ENCODE results near the gene METRNL. TPM values are rescaled to one million over a fixed set of nuclear protein-coding genes. Genes with fewer than 3 reads are reported as not detected.
"Not testable (repeated sequence)": the region's sequence is repeated elsewhere in the genome, so short reads cannot be mapped to it uniquely, and the experiment has no call there.

The METRNL gene
- total RNA-seq, 1 experiment from 2014 or later, result 32.0 TPM

DNA sequence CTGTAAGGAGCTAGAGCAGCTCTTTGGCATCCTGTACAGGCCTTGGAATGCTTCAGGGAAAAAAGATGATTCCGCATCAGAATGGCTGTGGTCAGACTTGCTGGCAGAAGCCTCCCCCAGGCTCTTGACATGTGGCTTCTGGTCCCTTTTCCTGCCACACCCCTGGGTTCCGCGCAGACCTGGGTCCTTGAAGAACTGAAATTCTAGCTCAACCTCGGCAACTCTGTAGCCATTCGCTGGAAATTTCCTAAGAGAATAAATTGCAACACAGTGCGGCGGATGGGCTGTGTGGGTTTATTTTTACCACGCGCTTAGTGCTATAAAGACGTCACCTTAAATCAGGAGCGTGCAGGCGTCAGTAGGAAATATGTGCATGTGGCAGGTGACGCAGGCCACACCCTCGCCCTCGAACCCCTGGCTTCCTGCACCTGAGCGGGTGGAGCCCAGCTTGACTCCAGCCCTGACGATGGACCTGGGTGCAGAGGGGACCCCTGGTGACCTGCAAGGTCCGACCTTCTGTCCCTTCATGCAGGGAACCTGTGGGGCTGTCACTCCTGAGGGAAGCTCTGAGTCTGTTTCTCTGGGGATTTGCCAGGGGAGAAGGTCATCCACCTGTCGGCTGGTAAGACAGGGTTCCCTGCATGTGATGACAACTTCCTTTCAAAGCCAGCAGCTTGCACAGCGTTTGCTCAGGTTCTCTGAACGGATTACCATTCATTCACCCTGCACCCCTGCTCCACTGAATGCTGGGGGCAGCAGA is 46.3 kb downstream of the METRNL start:
- DNase-seq, result peak; percentile 58

DNA sequence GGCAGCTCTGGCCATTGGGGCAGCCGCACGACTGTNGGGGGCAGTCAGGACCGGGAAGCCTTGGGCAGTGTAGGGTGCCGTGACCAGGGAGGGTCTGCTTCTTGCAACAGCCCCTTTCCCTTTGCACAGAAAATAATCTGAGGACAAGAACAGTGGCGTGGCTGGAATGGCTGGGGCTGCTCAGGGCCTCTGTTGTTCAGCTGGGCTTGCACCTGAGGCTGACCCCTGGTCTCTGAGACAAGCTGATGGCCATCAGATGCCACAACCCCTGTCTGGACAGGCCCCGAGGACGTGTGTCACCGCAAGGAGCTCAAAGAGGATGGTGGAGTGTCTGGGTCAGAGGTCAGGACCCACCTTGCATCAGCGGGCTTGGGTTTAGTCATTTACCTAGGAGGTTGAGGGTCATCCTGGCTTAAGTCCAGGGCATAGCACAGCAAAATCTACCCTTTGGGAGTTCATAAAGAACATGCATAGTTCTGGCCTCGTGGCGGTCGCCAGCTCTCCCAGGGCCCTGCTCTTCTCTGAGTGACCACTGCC is 46.9 kb downstream of the METRNL start:
- peak; percentile 45 for DNase-seq
- no peaks in the 10 kb centered on the region for H3K36me3 ChIP-seq (replicated peaks; ENCODE audit: control insufficient read depth, insufficient read depth, low read length)
- H3K4me3 ChIP-seq (ENCODE audit: insufficient read depth, low read depth, low read length), result no peak overlapping the region
- peaks cover 7% of the 10 kb centered on the region for H3K27me3 ChIP-seq (ENCODE audit: control insufficient read depth, insufficient read depth, low read length)

More for the DNA sequence above, 46.3 kb downstream of the METRNL start:
- Histone ChIP-seq H3K4me3 (ENCODE audit: insufficient read depth, low read depth, low read length) (no peak overlapping the region), H3K27me3 (ENCODE audit: control insufficient read depth, insufficient read depth, low read length) (peaks cover 7% of the 10 kb centered on the region), H3K36me3 (replicated peaks; ENCODE audit: control insufficient read depth, insufficient read depth, low read length) (no peaks in the 10 kb centered on the region)

DNA sequence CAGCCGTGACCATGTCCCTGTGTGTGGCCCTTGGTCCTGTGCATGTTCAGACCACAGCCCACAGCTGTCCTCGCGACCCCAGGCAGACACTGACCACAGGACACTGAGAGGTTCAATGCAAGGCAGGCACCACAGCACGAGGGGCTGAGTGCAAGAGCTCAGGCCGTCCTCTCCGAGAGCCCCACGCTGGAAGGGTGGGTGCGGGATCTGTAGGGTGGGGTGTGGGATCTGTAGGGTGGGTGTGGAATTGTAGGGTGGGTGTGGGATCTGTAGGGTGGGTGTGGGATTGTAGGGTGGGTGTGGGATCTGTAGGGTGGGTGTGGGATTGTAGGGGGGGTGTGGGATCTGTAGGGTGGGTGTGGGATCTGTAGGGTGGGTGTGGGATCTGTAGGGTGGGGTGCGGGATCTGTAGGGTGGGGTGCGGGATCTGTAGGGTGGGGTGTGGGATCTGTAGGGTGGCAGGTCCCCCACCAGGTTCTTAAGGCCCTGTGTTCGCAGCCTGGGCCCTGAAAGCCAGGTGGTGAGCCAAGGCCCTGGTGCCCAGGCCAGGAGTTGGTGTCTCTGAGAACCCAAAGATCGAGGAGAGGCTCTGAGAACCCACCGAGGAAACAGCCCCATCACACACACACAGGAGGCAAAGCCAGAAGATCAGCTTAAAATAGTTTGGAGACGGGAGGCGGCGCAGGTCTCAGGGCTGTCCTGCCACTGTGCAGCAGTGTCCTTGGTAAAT is 48.2 kb downstream of the METRNL start:
- Histone ChIP-seq H3K36me3 (replicated peaks; ENCODE audit: control insufficient read depth, insufficient read depth, low read length) (no peaks in the 10 kb centered on the region), H3K4me3 (ENCODE audit: insufficient read depth, low read depth, low read length) (no peak overlapping the region), H3K27me3 (ENCODE audit: control insufficient read depth, insufficient read depth, low read length) (no peaks in the 10 kb centered on the region)
- peak; percentile 55 for DNase-seq

DNA sequence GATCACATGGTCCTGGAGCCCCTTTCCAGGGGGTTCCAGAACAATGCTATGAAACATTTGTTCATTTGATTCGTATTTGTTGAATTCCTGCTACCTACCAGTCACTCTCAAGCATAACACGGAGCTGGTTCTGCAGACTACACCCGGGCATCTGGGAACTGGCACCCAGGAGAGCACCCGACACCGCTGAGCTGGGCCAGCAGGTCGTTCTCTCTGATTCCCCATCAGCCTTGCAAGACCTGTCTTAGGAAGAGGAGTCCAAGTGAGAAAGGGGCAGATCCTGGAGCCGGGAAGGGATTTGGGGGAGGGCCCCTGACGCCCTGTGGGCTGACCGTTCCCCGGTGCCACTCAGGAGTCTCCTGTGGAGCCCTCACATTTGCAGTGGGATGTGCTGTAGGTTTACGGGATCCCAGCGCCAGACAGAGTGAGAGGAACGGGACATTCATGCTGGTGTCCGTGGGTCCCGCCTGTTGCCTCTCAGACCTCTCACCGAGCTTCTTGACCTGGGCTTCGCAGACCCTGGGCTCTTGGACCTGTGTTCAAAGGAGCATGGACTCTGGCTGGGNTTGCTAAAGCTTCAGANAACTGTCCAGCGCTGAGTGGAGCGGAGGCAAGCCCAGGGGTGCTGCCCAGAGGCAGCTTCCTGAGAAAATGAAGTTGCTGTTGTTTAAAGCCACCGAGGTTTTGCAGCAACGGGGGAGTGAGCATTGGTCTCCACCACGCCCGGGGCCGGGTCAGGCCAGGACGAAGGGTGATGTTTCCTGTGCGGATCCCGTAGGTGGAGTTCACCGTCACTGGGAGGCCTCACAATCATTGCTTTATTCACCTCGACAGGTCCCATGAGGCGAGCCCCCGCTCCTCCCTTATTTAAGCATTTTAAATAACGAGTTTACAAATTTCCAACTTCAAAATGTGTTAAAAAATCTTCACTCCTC is 49.2 kb downstream of the METRNL start:
- DNase-seq, result peak; percentile 37
- Histone ChIP-seq H3K36me3 (replicated peaks; ENCODE audit: control insufficient read depth, insufficient read depth, low read length) (no peaks in the 10 kb centered on the region), H3K4me3 (ENCODE audit: insufficient read depth, low read depth, low read length) (no peak overlapping the region), H3K27me3 (ENCODE audit: control insufficient read depth, insufficient read depth, low read length) (no peaks in the 10 kb centered on the region)

DNA sequence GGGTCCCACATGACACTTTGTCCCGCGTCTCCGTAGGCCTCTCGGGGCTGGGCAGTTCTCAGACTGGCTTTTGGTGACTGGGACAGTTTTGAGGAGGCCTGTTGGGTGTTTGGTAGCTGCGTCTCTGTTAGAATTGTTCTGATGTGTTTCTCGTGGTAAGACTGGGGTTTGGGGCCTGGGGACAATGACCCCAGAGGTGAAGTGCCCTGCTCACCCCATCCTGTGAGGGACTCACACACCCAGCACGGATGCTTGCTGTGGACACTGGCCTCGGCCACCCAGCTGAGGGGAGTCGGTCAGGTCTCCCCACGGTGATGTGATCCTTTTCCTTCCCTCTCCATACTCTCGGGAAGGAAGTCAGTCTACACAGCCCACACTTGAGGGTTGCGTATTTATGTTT is 50.3 kb downstream of the METRNL start:
- DNase-seq, result no peak
- H3K27me3 ChIP-seq (ENCODE audit: control insufficient read depth, insufficient read depth, low read length), result no peaks in the 10 kb centered on the region

DNA sequence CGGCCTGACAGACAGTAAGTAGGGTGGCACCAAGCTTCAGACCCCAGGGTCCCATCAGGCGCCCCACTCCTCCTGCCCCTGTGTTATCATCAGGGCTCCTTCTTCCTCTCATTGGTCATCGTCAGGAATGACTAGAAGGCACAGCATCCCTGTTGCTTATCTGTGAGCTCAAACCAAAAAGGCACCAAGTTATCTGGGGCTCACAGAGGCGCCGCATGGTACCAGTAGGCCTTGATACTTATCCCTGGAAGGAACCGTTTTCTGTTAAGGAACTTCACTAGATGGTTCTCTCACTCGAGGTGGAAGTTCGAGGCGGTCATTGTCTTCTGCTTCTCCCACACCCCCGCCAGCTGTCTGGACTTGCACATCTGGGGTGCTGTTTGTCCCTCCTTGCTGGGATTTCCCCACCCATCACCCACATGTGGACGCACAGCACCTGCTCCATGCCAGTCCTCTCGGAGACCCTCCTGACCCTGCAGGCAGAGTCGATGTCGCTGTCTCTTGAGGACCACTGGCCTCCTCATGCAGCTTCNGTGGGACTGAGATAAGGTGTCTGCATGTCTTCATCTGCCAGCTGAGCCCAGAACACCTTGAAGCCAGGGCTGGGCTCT is 52.1 kb downstream of the METRNL start:
- H3K4me3 ChIP-seq (ENCODE audit: insufficient read depth, low read depth, low read length), result no peak overlapping the region
- no peaks in the 10 kb centered on the region for H3K36me3 ChIP-seq (replicated peaks; ENCODE audit: control insufficient read depth, insufficient read depth, low read length)
- no peaks in the 10 kb centered on the region for H3K27me3 ChIP-seq (ENCODE audit: control insufficient read depth, insufficient read depth, low read length)
- DNase-seq, result no peak

More for the DNA sequence above, 50.3 kb downstream of the METRNL start:
- H3K4me3 ChIP-seq (ENCODE audit: insufficient read depth, low read depth, low read length), result no peak overlapping the region
- H3K36me3 ChIP-seq (replicated peaks; ENCODE audit: control insufficient read depth, insufficient read depth, low read length), result no peaks in the 10 kb centered on the region

DNA sequence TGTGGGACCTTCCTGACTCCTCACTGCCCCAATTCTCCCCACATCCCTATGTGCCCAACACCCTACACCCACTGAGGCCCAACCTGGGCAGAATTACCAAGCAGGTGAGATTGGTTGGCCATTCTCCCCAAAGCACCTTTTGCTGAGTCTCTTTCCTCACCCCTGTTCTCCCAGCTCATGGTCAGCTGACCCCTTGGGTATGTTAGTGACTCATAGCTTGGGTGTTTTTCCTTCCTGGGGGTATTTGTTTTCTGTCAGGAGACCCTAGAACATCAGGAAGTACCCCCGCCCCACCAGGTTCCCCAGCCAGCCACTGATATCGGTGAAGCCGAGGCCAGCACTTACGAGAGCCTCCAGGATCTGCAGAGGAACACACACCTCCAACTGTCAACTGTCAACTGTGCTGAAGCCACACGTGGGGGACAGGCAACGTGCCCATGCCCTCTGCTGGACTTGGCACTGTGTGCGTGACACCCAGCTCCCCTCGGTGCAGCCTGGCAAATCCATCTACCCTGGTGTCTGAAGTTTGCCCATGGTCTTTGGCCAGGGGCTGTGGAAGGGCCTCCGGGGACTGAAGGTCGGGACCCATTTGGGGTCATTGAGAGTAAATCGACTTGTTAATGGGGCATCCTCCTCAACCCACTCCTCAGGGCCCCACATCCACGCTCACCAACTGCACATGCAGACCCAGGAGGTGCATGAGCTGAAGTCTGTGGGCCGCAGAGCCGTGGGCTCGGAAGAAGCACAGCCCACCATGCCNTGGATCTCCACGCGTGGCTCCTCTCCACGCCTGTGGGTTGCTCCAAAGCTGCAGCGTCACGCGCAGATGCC is 53.1 kb downstream of the METRNL start:
- Histone ChIP-seq H3K27me3 (ENCODE audit: control insufficient read depth, insufficient read depth, low read length) (no peaks in the 10 kb centered on the region), H3K36me3 (replicated peaks; ENCODE audit: control insufficient read depth, insufficient read depth, low read length) (no peaks in the 10 kb centered on the region), H3K4me3 (ENCODE audit: insufficient read depth, low read depth, low read length) (no peak overlapping the region)
- DNase-seq, result no peak

DNA sequence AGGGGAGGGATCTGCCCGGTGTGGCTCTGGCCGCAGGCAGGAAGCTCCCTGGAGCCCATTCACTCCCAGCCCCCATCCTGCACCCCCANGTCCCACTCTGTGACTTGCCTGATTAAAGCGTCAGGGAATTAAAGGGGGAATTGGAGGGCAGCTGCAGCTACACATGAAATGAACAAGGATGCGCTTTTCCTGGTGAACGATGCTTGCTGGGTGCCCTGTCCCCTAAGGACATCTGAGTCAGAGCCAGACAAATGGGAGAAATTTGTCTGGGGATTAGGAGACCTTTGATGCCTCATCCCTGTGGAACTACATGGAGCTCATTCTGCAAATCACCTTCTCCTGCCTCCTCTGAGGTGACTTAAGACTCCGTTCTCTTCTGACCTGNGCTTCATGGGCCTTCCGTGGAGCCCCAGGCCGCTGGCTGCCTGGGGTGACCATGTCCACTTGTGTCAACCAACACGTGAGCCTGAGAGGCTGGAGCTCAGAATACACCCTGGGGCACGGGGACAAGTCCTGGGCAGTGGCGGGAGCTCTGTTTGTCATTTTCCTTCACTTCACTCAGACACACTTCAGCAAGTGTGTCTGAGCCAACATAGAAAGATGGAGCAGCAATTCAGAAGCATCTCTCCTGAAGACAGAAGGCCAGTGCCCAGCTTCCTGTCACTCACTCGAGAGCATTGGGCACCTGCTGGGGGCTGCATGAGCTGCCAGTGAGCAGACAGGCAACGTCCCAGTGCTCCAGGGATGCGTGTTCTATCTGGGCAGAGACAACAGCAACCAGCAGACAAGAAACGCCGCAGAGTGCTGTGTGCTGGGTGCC is 54.1 kb downstream of the METRNL start:
- no peaks in the 10 kb centered on the region for H3K36me3 ChIP-seq (replicated peaks; ENCODE audit: control insufficient read depth, insufficient read depth, low read length)
- peak; percentile 33 for DNase-seq
- H3K27me3 ChIP-seq (ENCODE audit: control insufficient read depth, insufficient read depth, low read length), result no peaks in the 10 kb centered on the region
- H3K4me3 ChIP-seq (ENCODE audit: insufficient read depth, low read depth, low read length), result no peak overlapping the region

DNA sequence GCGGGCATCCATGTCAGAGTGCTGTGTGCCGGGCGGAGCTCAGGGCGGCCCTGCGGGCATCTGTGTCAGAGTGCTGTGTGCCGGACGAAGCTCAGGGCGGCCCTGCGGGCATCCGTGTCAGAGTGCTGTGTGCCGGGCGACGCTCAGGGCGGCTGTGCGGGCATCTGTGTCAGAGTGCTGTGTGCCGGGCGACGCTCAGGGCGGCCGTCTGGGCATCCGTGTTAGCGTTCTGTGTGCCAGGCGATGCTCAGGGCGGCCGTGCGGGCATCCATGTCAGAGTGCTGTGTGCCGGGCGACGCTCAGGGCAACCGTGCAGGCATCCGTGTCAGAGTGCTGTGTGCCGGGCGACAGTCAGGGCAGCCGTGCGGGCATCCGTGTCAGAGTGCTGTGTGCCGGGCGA is 55.0 kb downstream of the METRNL start:
- H3K36me3 ChIP-seq (replicated peaks; ENCODE audit: control insufficient read depth, insufficient read depth, low read length); DNase-seq; H3K4me3 ChIP-seq (ENCODE audit: insufficient read depth, low read depth, low read length); H3K27me3 ChIP-seq (ENCODE audit: control insufficient read depth, insufficient read depth, low read length): not testable (repeated sequence)

DNA sequence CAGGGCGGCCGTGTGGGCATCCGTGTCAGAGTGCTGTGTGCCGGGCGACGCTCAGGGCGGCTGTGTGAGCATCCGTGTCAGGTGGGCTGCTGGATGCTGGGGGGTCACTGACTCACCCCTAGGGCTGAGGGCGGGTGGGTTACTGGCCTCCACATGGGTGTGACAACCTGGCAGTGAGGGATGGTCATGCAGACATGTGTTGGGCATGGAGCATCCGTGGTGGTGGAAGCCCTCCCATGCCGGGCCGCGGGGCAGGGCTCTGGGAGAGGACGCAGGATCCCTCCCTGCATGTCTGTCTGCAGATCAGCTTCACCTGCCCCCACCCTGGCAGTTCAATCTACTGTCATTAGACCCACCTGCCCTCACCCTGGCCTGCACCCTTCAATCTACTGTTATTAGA is 56.3 kb downstream of the METRNL start:
- no peaks in the 10 kb centered on the region for H3K27me3 ChIP-seq (ENCODE audit: control insufficient read depth, insufficient read depth, low read length)
- H3K4me3 ChIP-seq (ENCODE audit: insufficient read depth, low read depth, low read length), result no peak overlapping the region
- no peaks in the 10 kb centered on the region for H3K36me3 ChIP-seq (replicated peaks; ENCODE audit: control insufficient read depth, insufficient read depth, low read length)
- peak; percentile 39 for DNase-seq

DNA sequence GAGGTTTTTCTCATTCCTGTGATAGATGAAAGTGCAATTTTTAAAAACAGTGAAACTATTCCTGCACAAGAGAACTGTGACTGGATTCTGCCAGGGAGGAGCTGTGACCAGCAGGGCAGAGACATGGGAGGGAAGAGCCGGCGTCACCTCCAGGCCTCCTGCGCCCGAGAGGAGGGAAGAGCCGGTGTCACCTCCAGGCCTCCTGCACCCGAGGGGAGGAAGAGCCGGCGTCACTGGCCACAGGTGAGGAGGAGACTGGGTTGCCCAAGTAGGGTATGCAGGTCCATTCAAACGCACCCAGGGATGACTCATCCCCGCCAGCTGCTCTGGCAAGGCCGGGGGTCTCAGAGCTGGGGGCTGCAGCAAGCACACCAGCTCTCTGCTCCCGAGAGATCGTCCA is 56.7 kb downstream of the METRNL start:
- peak; percentile 67 for DNase-seq
- Histone ChIP-seq H3K4me3 (ENCODE audit: insufficient read depth, low read depth, low read length) (no peak overlapping the region), H3K36me3 (replicated peaks; ENCODE audit: control insufficient read depth, insufficient read depth, low read length) (no peaks in the 10 kb centered on the region), H3K27me3 (ENCODE audit: control insufficient read depth, insufficient read depth, low read length) (no peaks in the 10 kb centered on the region)

DNA sequence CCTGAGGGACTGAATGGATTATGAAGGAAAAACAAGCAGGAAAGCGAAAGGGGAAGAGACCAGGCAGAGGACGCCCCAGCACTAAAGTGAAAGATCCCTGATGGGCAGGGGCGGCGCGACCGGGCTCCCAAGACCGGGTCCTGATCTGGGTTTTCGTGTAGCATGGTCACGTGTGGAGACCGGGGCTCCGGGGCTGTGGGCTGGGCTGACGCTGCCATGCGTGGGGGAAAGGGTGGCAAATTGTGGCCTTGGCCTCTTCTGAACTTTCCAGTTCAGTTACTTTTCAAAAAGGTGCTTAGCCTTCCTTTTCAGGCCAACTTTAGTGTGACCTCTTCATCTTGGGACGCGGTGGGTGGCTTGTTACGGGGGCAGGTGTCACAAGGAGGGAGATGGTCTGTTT is 57.5 kb downstream of the METRNL start:
- DNase-seq, result no peak
- Histone ChIP-seq H3K27me3 (ENCODE audit: control insufficient read depth, insufficient read depth, low read length) (no peaks in the 10 kb centered on the region), H3K36me3 (replicated peaks; ENCODE audit: control insufficient read depth, insufficient read depth, low read length) (no peaks in the 10 kb centered on the region), H3K4me3 (ENCODE audit: insufficient read depth, low read depth, low read length) (no peak overlapping the region)

DNA sequence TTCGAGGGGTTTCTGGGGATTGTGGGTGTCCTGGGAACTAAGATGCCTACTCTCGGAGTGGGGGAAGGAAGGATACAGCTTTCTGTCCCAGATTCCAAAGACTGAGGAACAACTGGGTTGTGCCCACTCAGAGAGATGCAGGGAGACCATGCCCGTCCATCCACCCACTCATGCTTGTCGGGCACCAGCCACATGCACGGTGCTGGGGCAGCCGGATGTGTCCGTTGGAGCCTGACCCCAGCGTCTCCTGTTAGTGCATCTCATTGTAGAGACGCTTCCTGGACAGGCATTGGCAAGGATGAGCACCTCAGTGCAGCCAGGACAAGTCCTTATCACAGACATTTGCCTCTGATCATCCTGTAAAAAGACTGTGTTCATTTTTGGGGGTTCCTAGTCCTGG is 58.1 kb downstream of the METRNL start:
- H3K27me3 ChIP-seq (ENCODE audit: control insufficient read depth, insufficient read depth, low read length), result no peaks in the 10 kb centered on the region
- no peak overlapping the region for H3K4me3 ChIP-seq (ENCODE audit: insufficient read depth, low read depth, low read length)
- DNase-seq, result peak; percentile 18
- no peaks in the 10 kb centered on the region for H3K36me3 ChIP-seq (replicated peaks; ENCODE audit: control insufficient read depth, insufficient read depth, low read length)

Measured in H7 (cell line).